HEK293 (cell line): ENCODE measurements around the gene SSBP3.

Experiments used
- CTCF ChIA-PET: fragments of 350-600 bp; formaldehyde crosslinking; extraction: SDS; loops from one replicate; lab custom pipeline; 2021; ENCODE audit warnings: antibody characterized with exemption; lab: Yijun Ruan, JAX
- POLR2A ChIA-PET: fragments of 300-600 bp; formaldehyde crosslinking; extraction: SDS; loops from one replicate; lab custom pipeline; 2020; ENCODE audit warnings: antibody characterized with exemption, inconsistent platforms; lab: Yijun Ruan, JAX
- H3K27ac ChIP-seq: fragments of 200-500 bp; sonication (Bioruptor generic); 2 replicates; pipeline ENCODE4 v1.5.1; 2014; ENCODE audit warnings: low read depth, low read length, control low read depth, inconsistent platforms; ENCODE audit errors: extremely low read depth
- H3K36me3 ChIP-seq, 2 experiments: fragments of 200-500 bp in 1 of 2; sonication (Bioruptor generic) in 1 of 2; 1 replicate in 1 of 2; 2 replicates in 1 of 2; pipeline ENCODE4 v1.5.1; 2014 to 2017; ENCODE audit warnings: inconsistent platforms in 2 of 2, low read length in 2 of 2; ENCODE audit not compliant: control insufficient read depth in 2 of 2, insufficient read depth in 1 of 2
- H3K4me1 ChIP-seq: fragments of 200-500 bp; sonication (Bioruptor generic); 2 replicates; pipeline ENCODE4 v1.5.1; 2014; ENCODE audit warnings: mild to moderate bottlenecking, low read length, inconsistent platforms; ENCODE audit not compliant: control insufficient read depth, insufficient read depth
- H3K4me3 ChIP-seq: 2 replicates; pipeline ENCODE4 v1.5.1; 2011; ENCODE audit warnings: low read depth, mild to moderate bottlenecking, control low read depth, low read length, moderate library complexity
- H3K9me3 ChIP-seq: fragments of 200-500 bp; sonication (Bioruptor generic); 2 replicates; pipeline ENCODE4 v1.5.1; 2014; ENCODE audit warnings: low read depth, low read length, inconsistent platforms; ENCODE audit not compliant: control insufficient read depth, insufficient read depth
- FEZF1 ChIP-seq: fragments of 450-650 bp; formaldehyde crosslinking; IDR thresholded peaks from 2 replicates; pipeline ENCODE4 v1.5.1; 2016; ENCODE audit warnings: missing biosample characterization, missing genetic modification characterization
- GLIS1 ChIP-seq: fragments of 450-650 bp; formaldehyde crosslinking; IDR thresholded peaks from 2 replicates; pipeline ENCODE4 v1.5.1; 2016; ENCODE audit warnings: missing biosample characterization, missing genetic modification characterization
- MZF1 ChIP-seq: fragments of 450-650 bp; formaldehyde crosslinking; IDR thresholded peaks from 2 replicates; pipeline ENCODE4 v1.5.1; 2017; ENCODE audit warnings: missing biosample characterization, missing genetic modification characterization, borderline replicate concordance
- SALL2 ChIP-seq: fragments of 450-650 bp; formaldehyde crosslinking; IDR thresholded peaks from 2 replicates; pipeline ENCODE4 v1.5.0; 2017; ENCODE audit warnings: missing biosample characterization, mild to moderate bottlenecking, missing genetic modification characterization, borderline replicate concordance
- ZBTB26 ChIP-seq: fragments of 450-650 bp; formaldehyde crosslinking; optimal IDR thresholded peaks from 2 replicates; pipeline ENCODE3; 2016; ENCODE audit warnings: missing biosample characterization, mild to moderate bottlenecking, missing genetic modification characterization
- ZNF202 ChIP-seq: fragments of 450-650 bp; formaldehyde crosslinking; IDR thresholded peaks from 2 replicates; pipeline ENCODE4 v1.5.1; 2016; ENCODE audit warnings: missing biosample characterization, missing genetic modification characterization, borderline replicate concordance
- ZNF214 ChIP-seq: fragments of 450-650 bp; formaldehyde crosslinking; IDR thresholded peaks from 2 replicates; pipeline ENCODE4 v1.5.1; 2017; ENCODE audit warnings: missing biosample characterization, mild to moderate bottlenecking, missing genetic modification characterization, borderline replicate concordance
- ZNF426 ChIP-seq: fragments of 450-650 bp; formaldehyde crosslinking; IDR thresholded peaks from 2 replicates; pipeline ENCODE4 v1.5.1; 2017; ENCODE audit warnings: missing biosample characterization, missing genetic modification characterization, mild to moderate bottlenecking, inconsistent platforms, moderate library complexity
- ZNF488 ChIP-seq: fragments of 450-650 bp; formaldehyde crosslinking; IDR thresholded peaks from 2 replicates; pipeline ENCODE4 v1.5.1; 2016; ENCODE audit warnings: missing biosample characterization, missing genetic modification characterization
- ZNF530 ChIP-seq: fragments of 450-650 bp; formaldehyde crosslinking; IDR thresholded peaks from 2 replicates; pipeline ENCODE4 v1.5.1; 2016; ENCODE audit warnings: low read depth, missing biosample characterization, missing genetic modification characterization
- ZNF549 ChIP-seq: fragments of 450-650 bp; IDR thresholded peaks from 2 replicates; pipeline ENCODE4 v1.5.1; 2018; ENCODE audit warnings: missing biosample characterization, missing genetic modification characterization, mild to moderate bottlenecking, inconsistent platforms, moderate library complexity
- ZNF610 ChIP-seq: fragments of 450-650 bp; formaldehyde crosslinking; IDR thresholded peaks from 2 replicates; pipeline ENCODE4 v1.5.1; 2016; ENCODE audit warnings: missing biosample characterization, missing genetic modification characterization, borderline replicate concordance
- ZNF623 ChIP-seq: fragments of 450-650 bp; formaldehyde crosslinking; IDR thresholded peaks from 2 replicates; pipeline ENCODE4 v1.5.1; 2016; ENCODE audit warnings: missing biosample characterization, missing genetic modification characterization
- ZNF645 ChIP-seq: fragments of 450-650 bp; formaldehyde crosslinking; IDR thresholded peaks from 2 replicates; pipeline ENCODE4; 2016; ENCODE audit warnings: missing biosample characterization, missing genetic modification characterization
- ZNF664 ChIP-seq: fragments of 450-650 bp; formaldehyde crosslinking; IDR thresholded peaks from 2 replicates; pipeline ENCODE4 v1.5.1; 2016; ENCODE audit warnings: missing biosample characterization, missing genetic modification characterization
- ZNF830 ChIP-seq: fragments of 450-650 bp; IDR thresholded peaks from 2 replicates; pipeline ENCODE4 v1.5.0; 2018; ENCODE audit warnings: missing biosample characterization, missing genetic modification characterization, low read depth, mild to moderate bottlenecking, moderate library complexity
- TF ChIP-seq, protein P1 (sequence below): fragments of 450-650 bp; formaldehyde crosslinking; IDR thresholded peaks from 2 replicates; pipeline ENCODE4 v1.5.1; 2016; ENCODE audit warnings: missing biosample characterization, missing genetic modification characterization, low read depth
- TF ChIP-seq, protein P2 (sequence below): fragments of 450-650 bp; formaldehyde crosslinking; conservative IDR thresholded peaks from 2 replicates; pipeline ENCODE4 v1.5.1; 2016; ENCODE audit warnings: low read depth, missing biosample characterization, missing genetic modification characterization

Gene SSBP3

GRCh38 chr1:54190526-54190925, 215.7 kb downstream of the SSBP3 start (continued):
- TF ChIP-seq ZNF830 (no peak), ZNF623 (tag by site-specific recombination) (no peak), ZNF549 (no peak), ZNF214 (tag by site-specific recombination) (no peak)
- TF ChIP-seq, all 188 proteins: peak for 0

- Histone ChIP-seq H3K27ac (no peak overlapping the region), H3K4me1 (no peaks in the 10 kb centered on the region), H3K9me3 (no peaks in the 10 kb centered on the region), H3K36me3 (peaks cover under 1 to 81% of the 10 kb centered on the region in 2 experiments; a peak in 2 of 3 replicates), H3K4me3 (no peak overlapping the region)
- ChIA-PET POLR2A (no interaction called here), CTCF (no interaction called here)
- TF ChIP-seq ZBTB26 (tag by site-specific recombination) (no peak), ZNF664 (tag by site-specific recombination) (peak; percentile 44; the same call in 1 of the 2 replicates)
Measured at GRCh38 chr1:54188291-54188690, 217.9 kb downstream of the SSBP3 start.

DNA sequence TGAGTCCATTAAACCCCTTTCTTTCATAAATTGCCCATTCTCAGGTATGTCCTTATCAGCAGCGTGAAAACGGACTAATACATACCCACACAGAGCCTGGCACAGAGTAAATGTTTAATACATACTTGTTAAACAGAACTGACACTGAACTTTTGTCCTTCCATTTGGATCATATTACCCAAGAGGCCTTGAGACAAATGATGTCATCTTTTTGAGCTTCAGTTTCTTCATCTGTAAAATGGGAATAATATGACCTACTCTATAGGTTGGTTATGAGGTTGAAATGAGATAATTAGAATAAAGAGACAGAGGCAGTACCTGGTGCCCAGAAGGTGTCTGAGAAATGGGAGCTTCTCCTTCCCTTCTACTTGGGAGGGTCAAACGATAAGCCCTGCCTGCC, 220.1 kb downstream of the SSBP3 start:
- Histone ChIP-seq H3K4me1 (no peaks in the 10 kb centered on the region), H3K9me3 (no peaks in the 10 kb centered on the region), H3K27ac (no peak overlapping the region), H3K36me3 (peaks cover 0 to 69% of the 10 kb centered on the region in 2 experiments; a peak in 1 of 3 replicates), H3K4me3 (no peak overlapping the region)
- TF ChIP-seq, protein P1, sequence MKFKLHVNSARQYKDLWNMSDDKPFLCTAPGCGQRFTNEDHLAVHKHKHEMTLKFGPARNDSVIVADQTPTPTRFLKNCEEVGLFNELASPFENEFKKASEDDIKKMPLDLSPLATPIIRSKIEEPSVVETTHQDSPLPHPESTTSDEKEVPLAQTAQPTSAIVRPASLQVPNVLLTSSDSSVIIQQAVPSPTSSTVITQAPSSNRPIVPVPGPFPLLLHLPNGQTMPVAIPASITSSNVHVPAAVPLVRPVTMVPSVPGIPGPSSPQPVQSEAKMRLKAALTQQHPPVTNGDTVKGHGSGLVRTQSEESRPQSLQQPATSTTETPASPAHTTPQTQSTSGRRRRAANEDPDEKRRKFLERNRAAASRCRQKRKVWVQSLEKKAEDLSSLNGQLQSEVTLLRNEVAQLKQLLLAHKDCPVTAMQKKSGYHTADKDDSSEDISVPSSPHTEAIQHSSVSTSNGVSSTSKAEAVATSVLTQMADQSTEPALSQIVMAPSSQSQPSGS (tag by site-specific recombination) = peak; percentile 73
- TF ChIP-seq ZNF530 (no peak), ZNF214 (tag by site-specific recombination) (no peak)
- POLR2A ChIA-PET = interaction anchor here (1.0 kb wide), 1 partner anchor 13 kb away, joined by 3 read pairs; no protein-coding TSS in a partner anchor
- CTCF ChIA-PET = no interaction called here

GRCh38 chr1:54180701-54181360, 225.4 kb downstream of the SSBP3 start:
- Histone ChIP-seq H3K4me1 (no peaks in the 10 kb centered on the region), H3K9me3 (no peaks in the 10 kb centered on the region), H3K4me3 (no peak overlapping the region), H3K36me3 (peaks cover 0 to 53% of the 10 kb centered on the region in 2 experiments; a peak in 1 of 3 replicates), H3K27ac (no peak overlapping the region)
- CTCF ChIA-PET = interaction anchor here (0.6 to 2.8 kb wide), 15 partner anchors 9 to 705 kb away, joined by 3 to 20 read pairs (median 4); partner anchors contain the start of gene CDCP2
- POLR2A ChIA-PET = interaction anchor here (0.8 to 1.2 kb wide), 2 partner anchors 19 to 227 kb away, joined by 3 to 5 read pairs; partner anchors contain the start of genes CYB5RL and MRPL37
- TF ChIP-seq ZNF488 (tag by site-specific recombination) = no peak
- TF ChIP-seq SALL2 (tag by site-specific recombination) = no peak
- TF ChIP-seq, protein P2, sequence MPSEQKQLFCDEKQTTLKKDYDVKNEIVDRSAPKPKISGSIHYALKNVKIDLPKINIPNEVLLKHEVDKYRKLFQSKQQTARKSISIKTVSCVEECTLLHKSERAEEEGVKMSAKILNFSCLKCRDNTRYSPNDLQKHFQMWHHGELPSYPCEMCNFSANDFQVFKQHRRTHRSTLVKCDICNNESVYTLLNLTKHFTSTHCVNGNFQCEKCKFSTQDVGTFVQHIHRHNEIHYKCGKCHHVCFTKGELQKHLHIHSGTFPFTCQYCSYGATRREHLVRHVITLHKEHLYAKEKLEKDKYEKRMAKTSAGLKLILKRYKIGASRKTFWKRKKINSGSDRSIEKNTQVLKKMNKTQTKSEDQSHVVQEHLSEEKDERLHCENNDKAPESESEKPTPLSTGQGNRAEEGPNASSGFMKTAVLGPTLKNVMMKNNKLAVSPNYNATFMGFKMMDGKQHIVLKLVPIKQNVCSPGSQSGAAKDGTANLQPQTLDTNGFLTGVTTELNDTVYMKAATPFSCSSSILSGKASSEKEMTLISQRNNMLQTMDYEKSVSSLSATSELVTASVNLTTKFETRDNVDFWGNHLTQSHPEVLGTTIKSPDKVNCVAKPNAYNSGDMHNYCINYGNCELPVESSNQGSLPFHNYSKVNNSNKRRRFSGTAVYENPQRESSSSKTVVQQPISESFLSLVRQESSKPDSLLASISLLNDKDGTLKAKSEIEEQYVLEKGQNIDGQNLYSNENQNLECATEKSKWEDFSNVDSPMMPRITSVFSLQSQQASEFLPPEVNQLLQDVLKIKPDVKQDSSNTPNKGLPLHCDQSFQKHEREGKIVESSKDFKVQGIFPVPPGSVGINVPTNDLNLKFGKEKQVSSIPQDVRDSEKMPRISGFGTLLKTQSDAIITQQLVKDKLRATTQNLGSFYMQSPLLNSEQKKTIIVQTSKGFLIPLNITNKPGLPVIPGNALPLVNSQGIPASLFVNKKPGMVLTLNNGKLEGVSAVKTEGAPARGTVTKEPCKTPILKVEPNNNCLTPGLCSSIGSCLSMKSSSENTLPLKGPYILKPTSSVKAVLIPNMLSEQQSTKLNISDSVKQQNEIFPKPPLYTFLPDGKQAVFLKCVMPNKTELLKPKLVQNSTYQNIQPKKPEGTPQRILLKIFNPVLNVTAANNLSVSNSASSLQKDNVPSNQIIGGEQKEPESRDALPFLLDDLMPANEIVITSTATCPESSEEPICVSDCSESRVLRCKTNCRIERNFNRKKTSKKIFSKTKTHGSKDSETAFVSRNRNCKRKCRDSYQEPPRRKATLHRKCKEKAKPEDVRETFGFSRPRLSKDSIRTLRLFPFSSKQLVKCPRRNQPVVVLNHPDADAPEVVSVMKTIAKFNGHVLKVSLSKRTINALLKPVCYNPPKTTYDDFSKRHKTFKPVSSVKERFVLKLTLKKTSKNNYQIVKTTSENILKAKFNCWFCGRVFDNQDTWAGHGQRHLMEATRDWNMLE (tag by site-specific recombination) = no peak
- TF ChIP-seq FEZF1 (tag by site-specific recombination) = no peak
- TF ChIP-seq GLIS1 (tag by site-specific recombination) = no peak
- no peak for TF ChIP-seq ZNF610 (tag by site-specific recombination)
- no peak for TF ChIP-seq MZF1 (tag by site-specific recombination)
- TF ChIP-seq ZNF645 = no peak
- TF ChIP-seq ZNF426 (tag by site-specific recombination) = no peak
- TF ChIP-seq ZNF202 (tag by site-specific recombination) = no peak
